Gastroesophageal sphincter (tissue), 3 donors: ENCODE results near the gene JCAD.

Source experiments
- EP300 ChIP-seq: sonication (generic); formaldehyde crosslinking; IDR thresholded peaks from one replicate; pipeline ENCODE4 v1.6.1; 2017; ENCODE audit warnings: antibody characterized with exemption, mild to moderate bottlenecking
- POLR2A ChIP-seq, 2 donors: fragments of 450-650 bp; IDR thresholded peaks; one replicate each; pipeline ENCODE4 v1.6.1; 2017; ENCODE audit warnings: antibody characterized with exemption in 2 of 2, mild to moderate bottlenecking in 2 of 2, moderate library complexity in 1 of 2
- TF ChIP-seq, protein P1 (sequence below), 4 experiments: fragments of 200-600 bp in 2 of 4; fragments of 450-650 bp in 2 of 4; sonication (generic) in 1 of 4; IDR thresholded peaks; one replicate each; pipeline ENCODE4 v1.5.1; 2017 to 2019; ENCODE audit warnings: antibody characterized with exemption in 4 of 4, mild to moderate bottlenecking in 2 of 4, moderate library complexity in 2 of 4

DNA sequence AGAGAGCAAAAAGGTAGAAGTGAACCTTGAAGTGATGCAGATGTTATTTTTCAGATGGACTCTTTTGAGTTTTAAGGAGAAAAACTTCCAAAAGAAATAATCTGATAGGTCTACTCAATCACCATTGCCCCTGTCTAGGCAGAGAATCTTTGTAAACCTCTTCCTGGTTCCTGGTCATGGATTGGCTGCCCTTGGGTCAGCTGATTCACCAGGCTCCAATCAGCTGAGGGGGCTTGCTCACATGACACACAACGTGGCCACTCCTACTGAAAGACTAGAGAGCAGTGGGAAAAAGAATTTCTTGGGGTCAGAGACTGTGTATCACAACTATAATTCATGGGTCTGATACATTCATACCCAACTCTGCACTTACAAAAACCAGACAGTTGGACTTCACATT is 20.0 kb upstream of the JCAD start:
- TF ChIP-seq, protein P1, sequence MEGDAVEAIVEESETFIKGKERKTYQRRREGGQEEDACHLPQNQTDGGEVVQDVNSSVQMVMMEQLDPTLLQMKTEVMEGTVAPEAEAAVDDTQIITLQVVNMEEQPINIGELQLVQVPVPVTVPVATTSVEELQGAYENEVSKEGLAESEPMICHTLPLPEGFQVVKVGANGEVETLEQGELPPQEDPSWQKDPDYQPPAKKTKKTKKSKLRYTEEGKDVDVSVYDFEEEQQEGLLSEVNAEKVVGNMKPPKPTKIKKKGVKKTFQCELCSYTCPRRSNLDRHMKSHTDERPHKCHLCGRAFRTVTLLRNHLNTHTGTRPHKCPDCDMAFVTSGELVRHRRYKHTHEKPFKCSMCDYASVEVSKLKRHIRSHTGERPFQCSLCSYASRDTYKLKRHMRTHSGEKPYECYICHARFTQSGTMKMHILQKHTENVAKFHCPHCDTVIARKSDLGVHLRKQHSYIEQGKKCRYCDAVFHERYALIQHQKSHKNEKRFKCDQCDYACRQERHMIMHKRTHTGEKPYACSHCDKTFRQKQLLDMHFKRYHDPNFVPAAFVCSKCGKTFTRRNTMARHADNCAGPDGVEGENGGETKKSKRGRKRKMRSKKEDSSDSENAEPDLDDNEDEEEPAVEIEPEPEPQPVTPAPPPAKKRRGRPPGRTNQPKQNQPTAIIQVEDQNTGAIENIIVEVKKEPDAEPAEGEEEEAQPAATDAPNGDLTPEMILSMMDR (IDR thresholded peaks at IDR 0.05): no peak
- TF ChIP-seq POLR2A (IDR thresholded peaks at IDR 0.05) (no peak), EP300 (no peak)
